H1 (cell line): ENCODE measurements around the gene VTI1B.

Source experiments
- CTCF ChIP-seq, 3 experiments: IDR thresholded peaks; 1 replicate in 2 of 3; 2 replicates in 1 of 3; pipeline versions ENCODE4 v1.5.1 to v1.6.1; 2011; ENCODE audit warnings: low read length in 3 of 3, mild to moderate bottlenecking in 3 of 3, inconsistent platforms in 2 of 3, low read depth in 1 of 3, moderate library complexity in 1 of 3; ENCODE audit not compliant: insufficient read depth in 1 of 3; ENCODE audit errors: control extremely low read depth in 1 of 3
- SAP30 ChIP-seq: fragments of 300-600 bp; sonication (generic); IDR thresholded peaks from 2 replicates; pipeline ENCODE4 v1.7.1; 2012; ENCODE audit warnings: low read length, moderate library complexity, mild to moderate bottlenecking, inconsistent platforms; ENCODE audit not compliant: insufficient read depth, insufficient replicate concordance

DNA sequence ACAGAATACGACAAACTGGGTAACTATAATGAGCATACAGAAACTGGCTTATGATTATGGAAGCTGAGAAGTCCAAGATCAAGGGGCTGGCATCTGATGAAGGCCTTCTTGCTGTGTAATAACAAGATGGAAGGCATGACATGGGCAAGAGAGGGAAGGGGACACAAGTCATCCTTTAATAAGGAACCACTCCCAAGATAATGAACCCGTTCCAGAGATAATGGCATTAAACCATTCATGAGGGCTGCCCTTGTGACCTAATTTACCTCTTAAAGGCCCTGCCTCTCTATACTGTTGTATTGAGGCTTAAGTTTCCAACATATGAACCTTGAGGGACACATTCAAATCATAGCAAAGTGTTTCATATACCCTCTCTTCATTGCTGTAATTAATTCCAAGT is 4.6 kb upstream of the VTI1B start:
- TF ChIP-seq SAP30, result no peak
- TF ChIP-seq CTCF (IDR thresholded peaks at IDR 0.05; ENCODE audit: control extremely low read depth in 1 of 3, insufficient read depth in 1 of 3, low read depth in 1 of 3, low read length in 3 of 3), result no peak
